Measurements from ENCODE around the gene MAK. TPM values are rescaled to one million over a fixed set of nuclear protein-coding genes. Genes with fewer than 3 reads are reported as not detected.

MAK gene, protein sequence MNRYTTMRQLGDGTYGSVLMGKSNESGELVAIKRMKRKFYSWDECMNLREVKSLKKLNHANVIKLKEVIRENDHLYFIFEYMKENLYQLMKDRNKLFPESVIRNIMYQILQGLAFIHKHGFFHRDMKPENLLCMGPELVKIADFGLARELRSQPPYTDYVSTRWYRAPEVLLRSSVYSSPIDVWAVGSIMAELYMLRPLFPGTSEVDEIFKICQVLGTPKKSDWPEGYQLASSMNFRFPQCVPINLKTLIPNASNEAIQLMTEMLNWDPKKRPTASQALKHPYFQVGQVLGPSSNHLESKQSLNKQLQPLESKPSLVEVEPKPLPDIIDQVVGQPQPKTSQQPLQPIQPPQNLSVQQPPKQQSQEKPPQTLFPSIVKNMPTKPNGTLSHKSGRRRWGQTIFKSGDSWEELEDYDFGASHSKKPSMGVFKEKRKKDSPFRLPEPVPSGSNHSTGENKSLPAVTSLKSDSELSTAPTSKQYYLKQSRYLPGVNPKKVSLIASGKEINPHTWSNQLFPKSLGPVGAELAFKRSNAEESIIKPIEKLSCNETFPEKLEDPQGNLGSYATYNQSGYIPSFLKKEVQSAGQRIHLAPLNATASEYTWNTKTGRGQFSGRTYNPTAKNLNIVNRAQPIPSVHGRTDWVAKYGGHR
- total RNA-seq: 2.1 TPM

DNA sequence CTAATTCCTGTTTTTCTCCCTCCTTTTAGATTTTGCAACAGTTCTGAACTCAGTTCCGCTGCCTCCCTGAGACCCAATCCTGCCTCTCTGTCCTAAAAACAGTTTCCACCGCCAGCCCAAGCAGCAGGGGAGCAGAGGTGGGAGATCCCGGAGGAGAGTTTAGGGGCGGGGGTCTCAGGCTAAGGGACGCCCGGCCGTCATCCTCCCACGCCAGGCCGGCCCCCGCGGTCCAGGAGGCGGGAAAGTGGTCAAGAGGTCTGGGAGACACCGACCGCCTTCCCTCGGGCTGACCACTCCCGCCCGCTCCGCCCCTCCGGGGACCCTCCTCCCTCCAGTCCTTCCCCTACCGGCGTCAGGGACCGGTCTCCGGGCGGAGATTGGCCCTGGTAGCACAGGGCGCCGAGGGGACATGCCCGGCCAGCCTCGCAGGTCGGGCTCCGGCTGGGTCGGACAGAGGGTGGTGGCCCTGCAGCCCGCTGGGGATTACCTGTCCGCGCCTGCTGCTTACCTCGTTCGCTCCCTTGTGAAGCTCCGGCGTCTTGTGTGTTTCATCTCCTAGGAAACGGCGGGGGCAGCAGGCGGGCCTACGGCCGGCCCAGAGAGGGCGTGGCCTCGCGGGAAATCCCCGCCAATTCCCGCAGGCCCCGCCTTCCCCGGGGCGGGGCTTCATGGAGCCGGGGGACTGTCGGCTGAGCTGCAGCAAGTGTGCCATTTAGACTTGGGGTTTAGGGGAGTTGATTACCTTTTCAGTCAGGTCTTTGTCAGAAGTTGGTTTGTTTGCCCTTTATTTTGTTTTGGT lies at the start of gene MAK:
TSS of gene MAK (minus strand) at position 545 of the 799 bp plus-strand sequence. CDS start 7,891 bp downstream, outside the sequence.

DNA sequence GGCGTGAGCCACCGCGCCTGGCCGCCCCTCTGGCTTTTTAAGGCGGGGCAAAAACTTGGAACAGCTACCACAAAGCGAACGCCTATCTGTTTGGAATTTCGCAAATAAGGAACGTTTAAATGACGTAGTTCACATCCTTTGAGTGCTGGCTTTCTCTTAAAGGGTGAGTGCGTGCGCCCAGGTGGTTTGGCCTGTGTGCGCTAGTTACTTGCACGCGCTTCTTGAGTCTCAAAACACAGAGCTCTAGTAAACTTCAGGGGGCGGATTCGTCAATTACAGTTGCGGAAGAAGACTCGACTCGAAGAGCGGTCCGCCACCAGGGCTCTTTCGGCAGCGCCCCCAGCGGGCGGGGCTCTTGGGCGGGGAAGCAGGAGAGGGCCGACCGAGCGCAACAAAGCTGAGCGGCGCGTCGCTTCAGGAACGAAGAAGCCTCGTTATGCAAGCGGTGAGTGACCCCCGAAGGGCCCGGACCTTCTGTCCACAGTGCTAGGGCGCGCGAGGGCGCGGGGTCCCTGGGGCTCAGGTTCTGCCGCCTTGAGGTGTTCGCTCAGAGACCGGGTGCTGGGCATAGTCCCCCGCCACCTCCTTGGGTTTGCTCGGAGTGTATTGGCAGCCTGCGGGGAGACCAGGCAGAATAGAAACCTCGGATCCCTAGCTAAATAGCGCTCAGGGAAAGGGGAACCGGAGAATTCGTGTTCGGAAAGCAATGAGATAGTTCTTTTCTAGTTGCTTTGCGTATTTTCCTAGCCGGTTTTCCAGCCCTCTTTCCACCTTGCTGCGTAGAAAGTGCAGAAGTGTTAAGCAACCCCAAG lies 48.6 kb upstream of the MAK start, which contains the start of gene SYCP2L:
TSS of gene SYCP2L (plus strand) at position 362 of the 812 bp plus-strand sequence. CDS start at position 437, 75 bp downstream.

DNA sequence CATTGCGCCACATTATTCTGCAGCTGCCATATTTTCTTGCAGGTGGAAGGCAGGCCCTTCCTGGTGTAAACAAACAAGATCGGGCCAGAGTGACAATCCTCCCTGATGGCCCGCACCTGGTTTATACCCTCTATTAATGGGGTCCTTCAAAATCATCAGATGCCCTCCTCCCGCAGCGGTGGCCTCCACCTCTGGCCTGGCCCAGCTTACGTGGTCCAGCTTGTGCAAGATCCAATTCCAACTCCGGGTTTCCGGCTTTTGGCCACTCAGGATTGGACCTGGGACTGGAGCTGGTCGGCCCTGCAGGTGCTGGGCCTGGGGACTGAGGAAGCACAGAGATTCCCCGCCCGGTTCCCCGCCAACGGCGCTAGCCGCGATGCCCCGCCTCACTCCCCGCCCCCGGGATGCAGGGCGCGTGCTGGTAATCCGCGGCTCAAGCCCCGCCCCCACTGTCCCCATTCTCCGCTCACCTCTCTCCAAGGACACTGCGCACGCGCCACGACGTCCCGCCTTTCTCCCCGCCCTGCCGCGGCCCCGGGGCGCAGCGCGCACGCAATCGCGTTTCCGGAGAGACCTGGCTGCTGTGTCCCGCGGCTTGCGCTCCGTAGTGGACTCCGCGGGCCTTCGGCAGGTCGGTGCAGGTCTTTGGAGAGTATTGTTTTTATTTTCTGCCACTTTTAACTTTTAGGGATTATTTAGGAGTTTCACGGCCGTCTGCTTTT lies 90.9 kb downstream of the MAK start, which contains the start of gene TMEM14B:
TSS of gene TMEM14B (plus strand) at position 555 of the 722 bp plus-strand sequence. CDS start 1,441 bp downstream, outside the sequence.

DNA sequence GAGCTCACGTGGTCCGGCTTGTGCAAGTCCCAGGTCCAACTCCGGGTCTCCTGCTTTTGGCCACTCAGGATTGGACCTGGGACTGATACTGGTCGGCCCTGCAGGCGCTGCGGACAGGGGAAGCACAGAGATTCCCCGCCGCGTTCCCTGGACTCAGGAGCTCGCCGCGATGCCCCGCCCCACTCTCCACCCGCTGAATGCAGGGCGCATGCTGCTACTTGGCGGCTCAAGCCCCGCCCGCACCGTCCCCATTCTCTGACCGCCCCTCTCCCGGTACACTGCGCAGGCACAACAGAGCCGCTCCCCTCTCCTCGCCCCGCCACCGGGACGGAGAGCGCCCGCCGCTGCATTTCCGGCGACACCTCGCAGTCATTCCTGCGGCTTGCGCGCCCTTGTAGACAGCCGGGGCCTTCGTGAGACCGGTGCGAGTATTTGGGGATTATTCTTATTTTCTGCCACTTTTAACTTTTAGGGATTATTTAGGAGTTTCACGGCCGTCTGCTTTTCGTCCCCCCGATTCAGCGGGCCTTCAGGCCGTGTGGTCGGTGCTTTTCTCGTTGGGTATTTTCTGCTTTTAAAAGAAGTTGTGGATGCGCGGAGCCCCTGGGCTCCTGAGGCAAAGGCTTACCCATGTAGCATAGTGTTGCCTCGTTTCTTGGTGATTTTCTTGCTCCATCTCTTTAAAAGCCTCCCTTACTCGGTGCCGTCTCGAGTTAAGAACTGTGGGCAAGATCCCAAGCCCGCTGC lies 115.3 kb downstream of the MAK start, which contains the start of gene TMEM14C:
TSS of gene TMEM14C (plus strand) at position 251 of the 747 bp plus-strand sequence. CDS start 1,544 bp downstream, outside the sequence.

Small RNAs within 50 kb of the gene (small RNA-seq; reads per million reads assigned to genes)
- not detected for gene RNA5SP203

Other genes starting within 250 kb of the MAK start
- gene C6orf52, start 143.9 kb downstream of the MAK start, total RNA-seq: 0.92 TPM
- gene PAK1IP1, start 143.6 kb downstream of the MAK start, total RNA-seq: 21.2 TPM
- gene TMEM14C, start 115.5 kb downstream of the MAK start, total RNA-seq: 61.8 TPM
- gene TMEM14B, start 90.7 kb downstream of the MAK start, total RNA-seq: 57.9 TPM
- gene GCM2, start 43.5 kb upstream of the MAK start, total RNA-seq: not detected
- 6.9 TPM for gene SYCP2L, start 48.5 kb upstream of the MAK start, total RNA-seq
- gene ELOVL2, start 205.8 kb upstream of the MAK start, total RNA-seq: 35.3 TPM

All from diencephalon (tissue), 1 donor.